OCI-LY1 (cell line): ENCODE results near the gene GUCA2B.

Experiments
- H2AFZ ChIP-seq: fragments of 200-600 bp; sonication (generic), shearing (Covaris generic); 2 replicates; pipeline ENCODE4 v1.6.0; 2014; ENCODE audit warnings: antibody characterized with exemption, mild to moderate bottlenecking, low read length
- H3F3A ChIP-seq: fragments of 200-600 bp; sonication (generic), shearing (Covaris generic); 2 replicates; pipeline ENCODE4 v1.6.0; 2014; ENCODE audit warnings: mild to moderate bottlenecking, antibody characterized with exemption, low read length, moderate library complexity; ENCODE audit not compliant: insufficient read depth
- H3K27ac ChIP-seq: fragments of 200-600 bp; sonication (generic); 2 replicates; pipeline ENCODE4 v1.5.1; 2014; ENCODE audit warnings: low read length, mixed run types, mild to moderate bottlenecking, low read depth; ENCODE audit not compliant: poor library complexity, severe bottlenecking
- H3K27me3 ChIP-seq: fragments of 200-600 bp; sonication (generic); 2 replicates; pipeline ENCODE4 v1.6.0; 2014; ENCODE audit warnings: antibody characterized with exemption, mild to moderate bottlenecking, low read length, moderate library complexity; ENCODE audit not compliant: insufficient read depth
- H3K36me3 ChIP-seq: fragments of 200-600 bp; sonication (generic); 2 replicates; pipeline ENCODE4 v1.6.1; 2014; ENCODE audit warnings: mild to moderate bottlenecking, antibody characterized with exemption, low read length, moderate library complexity, mixed read lengths; ENCODE audit not compliant: insufficient read depth
- H3K4me1 ChIP-seq: fragments of 200-600 bp; sonication (generic); 2 replicates; pipeline ENCODE4 v1.5.1; 2014; ENCODE audit warnings: mild to moderate bottlenecking, low read length, moderate library complexity; ENCODE audit not compliant: insufficient read depth, severe bottlenecking
- H3K4me2 ChIP-seq: fragments of 200-600 bp; sonication (generic), shearing (Covaris generic); 2 replicates; pipeline ENCODE4 v1.6.1; 2014; ENCODE audit warnings: low read length
- H3K4me3 ChIP-seq: fragments of 200-600 bp; sonication (generic); 2 replicates; pipeline ENCODE4 v1.5.1; 2014; ENCODE audit warnings: low read length, low read depth, mild to moderate bottlenecking, mixed read lengths; ENCODE audit not compliant: poor library complexity, severe bottlenecking
- H3K79me2 ChIP-seq: fragments of 200-600 bp; shearing (Covaris generic); 2 replicates; pipeline ENCODE4 v1.6.1; 2016; ENCODE audit warnings: mixed run types, low read length, mixed read lengths; ENCODE audit not compliant: insufficient read depth
- H3K9ac ChIP-seq: fragments of 200-600 bp; sonication (generic), shearing (Covaris generic); 2 replicates; pipeline ENCODE4 v1.6.1; 2014; ENCODE audit warnings: mild to moderate bottlenecking, low read length, mixed read lengths
- H3K9me2 ChIP-seq: fragments of 200-600 bp; sonication (generic), shearing (Covaris generic); 2 replicates; pipeline ENCODE4 v1.6.1; 2014; ENCODE audit warnings: low read depth, mild to moderate bottlenecking, low read length, mixed read lengths
- H3K9me3 ChIP-seq: fragments of 200-600 bp; shearing (Covaris generic); 2 replicates; pipeline ENCODE4 v1.6.1; 2014; ENCODE audit warnings: low read length, mixed read lengths
- H4K20me1 ChIP-seq: fragments of 200-600 bp; sonication (generic), shearing (Covaris generic); 2 replicates; pipeline ENCODE4 v1.6.0; 2016; ENCODE audit warnings: mild to moderate bottlenecking, low read length; ENCODE audit not compliant: insufficient read depth
- CTCF ChIP-seq: fragments of 200-600 bp; sonication (generic), shearing (Covaris generic); IDR thresholded peaks from 2 replicates; pipeline ENCODE4 v1.5.1; 2017; ENCODE audit warnings: mild to moderate bottlenecking, antibody characterized with exemption, low read length, moderate library complexity, mixed read lengths
- EZH2 ChIP-seq: fragments of 200-600 bp; sonication (generic), shearing (Covaris generic); IDR thresholded peaks from 2 replicates; pipeline ENCODE4 v1.8.0; 2017; ENCODE audit warnings: borderline replicate concordance, mixed run types, mild to moderate bottlenecking, antibody characterized with exemption, low read length, moderate library complexity, mixed read lengths

GUCA2B gene

GRCh38 chr1:42173961-42174735 lies 20.9 kb downstream of the GUCA2B start:
- H3K4me2 ChIP-seq: no peak overlapping the region
- no peak overlapping the region for H3K4me3 ChIP-seq
- H3F3A ChIP-seq: no peaks in the 10 kb centered on the region
- H3K27ac ChIP-seq: no peak overlapping the region
- no peak overlapping the region for H3K9ac ChIP-seq
- TF ChIP-seq CTCF: no peak
- no peak for TF ChIP-seq EZH2
- H3K79me2 ChIP-seq: no peaks in the 10 kb centered on the region
- no peaks in the 10 kb centered on the region for H3K9me2 ChIP-seq
- H3K36me3 ChIP-seq: no peaks in the 10 kb centered on the region
- no peaks in the 10 kb centered on the region; the same call in 1 of the 2 replicates for H3K27me3 ChIP-seq
- no peaks in the 10 kb centered on the region for H4K20me1 ChIP-seq
- peaks cover 16% of the 10 kb centered on the region for H3K4me1 ChIP-seq
- H3K9me3 ChIP-seq: no peaks in the 10 kb centered on the region
- H2AFZ ChIP-seq: no peak overlapping the region

GRCh38 chr1:42175314-42176054 lies 22.3 kb downstream of the GUCA2B start:
- Histone ChIP-seq H3K27me3 (no peaks in the 10 kb centered on the region), H3K36me3 (peaks cover 7% of the 10 kb centered on the region; the same call in 1 of the 2 replicates), H3K9me3 (no peaks in the 10 kb centered on the region), H3K79me2 (no peaks in the 10 kb centered on the region), H3K4me1 (peaks cover 30% of the 10 kb centered on the region), H3F3A (no peaks in the 10 kb centered on the region), H3K4me2 (no peak overlapping the region), H2AFZ (no peak overlapping the region), H3K9ac (no peak overlapping the region), H3K27ac (no peak overlapping the region), H4K20me1 (no peaks in the 10 kb centered on the region), H3K4me3 (no peak overlapping the region), H3K9me2 (no peaks in the 10 kb centered on the region)
- TF ChIP-seq CTCF (no peak), EZH2 (no peak)

- Histone ChIP-seq H3K4me1 (peaks cover 32% of the 10 kb centered on the region), H3K27ac (peak overlapping the region; percentile 84), H3K9me2 (no peaks in the 10 kb centered on the region), H3K9ac (no peak overlapping the region), H3K79me2 (no peaks in the 10 kb centered on the region), H3K27me3 (no peaks in the 10 kb centered on the region), H3K4me2 (no peak overlapping the region), H3K4me3 (no peak overlapping the region), H3K36me3 (peaks cover 9% of the 10 kb centered on the region; the same call in 1 of the 2 replicates), H3K9me3 (no peaks in the 10 kb centered on the region), H2AFZ (no peak overlapping the region), H4K20me1 (no peaks in the 10 kb centered on the region), H3F3A (no peaks in the 10 kb centered on the region)
- TF ChIP-seq EZH2: no peak
- peak; percentile 89 for TF ChIP-seq CTCF
Measured at GRCh38 chr1:42176902-42177519, 23.8 kb downstream of the GUCA2B start.
